SK-N-SH (cell line): ENCODE data around the gene CD68.

Experiments used
- CTCF ChIP-seq: fragments of 200-600 bp; sonication (generic); IDR thresholded peaks from 2 replicates; pipeline ENCODE4 v1.6.1; 2017; ENCODE audit warnings: antibody characterized with exemption, mild to moderate bottlenecking, moderate library complexity
- EP300 ChIP-seq, 2 experiments: IDR thresholded peaks; 2 replicates each; pipeline versions ENCODE4 v1.4.0 to v1.6.1; 2012; ENCODE audit warnings: borderline replicate concordance in 1 of 2, low read depth in 1 of 2, low read length in 1 of 2
- GABPA ChIP-seq: IDR thresholded peaks from 2 replicates; pipeline ENCODE4 v1.4.0; 2012; ENCODE audit warnings: low read depth, mild to moderate bottlenecking
- MXI1 ChIP-seq: IDR thresholded peaks from 2 replicates; pipeline ENCODE4 v1.6.1; 2012; ENCODE audit warnings: mild to moderate bottlenecking, low read depth, low read length, improper control_type of control experiment
- NFIC ChIP-seq: IDR thresholded peaks from 2 replicates; pipeline ENCODE4 v1.4.0; 2012; ENCODE audit warnings: borderline replicate concordance
- PBX3 ChIP-seq: IDR thresholded peaks from 2 replicates; pipeline ENCODE4; 2012
- POLR2AphosphoS5 ChIP-seq: IDR thresholded peaks from 2 replicates; pipeline ENCODE4 v1.6.1; 2012; ENCODE audit warnings: low read depth, low read length
- RAD21 ChIP-seq: IDR thresholded peaks from 2 replicates; pipeline ENCODE4 v1.6.1; 2012; ENCODE audit warnings: mild to moderate bottlenecking, low read length
- RCOR1 ChIP-seq: fragments of 150-350 bp; IDR thresholded peaks from 2 replicates; pipeline ENCODE4 v1.6.1; 2017; ENCODE audit warnings: antibody characterized with exemption, low read length
- RFX5 ChIP-seq: IDR thresholded peaks from 2 replicates; pipeline ENCODE4 v1.6.1; 2012; ENCODE audit warnings: mild to moderate bottlenecking, improper control_type of control experiment, low read length
- TAF1 ChIP-seq: IDR thresholded peaks from 2 replicates; pipeline ENCODE4 v1.6.1; 2012; ENCODE audit warnings: low read depth, mild to moderate bottlenecking, low read length, moderate library complexity, borderline replicate concordance
- TCF12 ChIP-seq: IDR thresholded peaks from 2 replicates; pipeline ENCODE4 v1.4.0; 2012
- TEAD4 ChIP-seq: IDR thresholded peaks from 2 replicates; pipeline ENCODE4 v1.4.0; 2012; ENCODE audit warnings: mild to moderate bottlenecking, borderline replicate concordance; ENCODE audit not compliant: insufficient read depth

GRCh38 chr17:7626956-7627249, 47.5 kb downstream of the CD68 start:
- TF ChIP-seq MXI1 (no peak), RCOR1 (no peak), EP300 (IDR thresholded peaks at IDR 0.05; ENCODE audit: borderline replicate concordance in 1 of 2, low read depth in 1 of 2, low read length in 1 of 2) (no peak), PBX3 (no peak), RAD21 (no peak), CTCF (no peak), TCF12 (no peak), POLR2AphosphoS5 (no peak), RFX5 (no peak), TAF1 (no peak), GABPA (no peak), TEAD4 (no peak), NFIC (no peak)
